Measurements from ENCODE around the gene DAZL.

Gene DAZL

GRCh38 chr3:16589867-16590624 lies 15.2 kb downstream of the DAZL start:
- no peak for DNase-seq

DNA sequence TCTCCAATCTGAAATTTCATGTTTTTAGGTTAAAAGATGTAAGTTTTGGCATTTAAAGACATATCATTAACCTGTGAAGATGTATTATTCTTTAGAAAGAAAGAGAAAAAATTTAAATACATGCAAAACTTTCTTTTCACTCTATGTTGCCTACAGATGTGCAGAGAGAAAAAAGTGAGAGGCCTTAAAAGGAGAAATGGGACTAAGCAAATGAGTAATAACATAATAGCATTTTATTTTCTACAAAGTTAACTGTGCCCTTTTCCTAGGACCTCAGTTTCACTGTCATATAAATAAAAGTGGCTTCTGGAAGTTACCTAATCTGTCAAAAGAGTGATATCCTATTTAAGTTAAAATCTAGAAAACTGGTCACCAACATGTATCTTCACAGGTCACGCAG lies 16.1 kb downstream of the DAZL start:
- no peak for DNase-seq

- DNase-seq = no peak
These were observed 17.6 kb downstream of the DAZL start for GRCh38 chr3:16587681-16588060.

- DNase-seq = no peak
These were observed 18.1 kb downstream of the DAZL start for GRCh38 chr3:16587047-16587680.

GRCh38 chr3:16584880-16585279 lies 20.3 kb downstream of the DAZL start:
- no peak for DNase-seq

GRCh38 chr3:16583551-16583950 lies 21.7 kb downstream of the DAZL start:
- DNase-seq = no peak

DNA sequence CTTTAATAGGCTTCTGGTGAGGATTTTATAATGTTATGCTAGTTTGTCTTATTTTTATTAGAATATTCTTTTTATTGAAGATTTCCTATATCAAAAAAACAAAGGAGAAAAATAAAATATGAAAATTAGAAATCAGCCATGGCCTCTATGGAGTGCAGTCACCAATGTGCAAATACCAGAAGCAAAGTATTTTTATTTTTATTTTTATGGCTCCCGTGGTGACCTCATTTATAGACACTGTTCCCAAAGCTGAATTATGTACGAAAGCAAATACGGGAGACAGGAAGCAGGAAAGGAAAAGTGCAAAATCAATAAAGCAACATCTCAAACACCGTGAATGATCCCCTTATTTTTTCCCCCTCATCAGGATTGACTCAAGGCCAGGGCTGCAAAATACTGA lies 35.1 kb downstream of the DAZL start:
- no peak for DNase-seq

- no peak for DNase-seq
These were observed 36.7 kb downstream of the DAZL start for GRCh38 chr3:16568532-16568931.

- no peak for DNase-seq
These were observed 37.1 kb downstream of the DAZL start for GRCh38 chr3:16568115-16568514.

- DNase-seq = no peak
These were observed 45.4 kb downstream of the DAZL start for GRCh38 chr3:16559653-16560365.

DNA sequence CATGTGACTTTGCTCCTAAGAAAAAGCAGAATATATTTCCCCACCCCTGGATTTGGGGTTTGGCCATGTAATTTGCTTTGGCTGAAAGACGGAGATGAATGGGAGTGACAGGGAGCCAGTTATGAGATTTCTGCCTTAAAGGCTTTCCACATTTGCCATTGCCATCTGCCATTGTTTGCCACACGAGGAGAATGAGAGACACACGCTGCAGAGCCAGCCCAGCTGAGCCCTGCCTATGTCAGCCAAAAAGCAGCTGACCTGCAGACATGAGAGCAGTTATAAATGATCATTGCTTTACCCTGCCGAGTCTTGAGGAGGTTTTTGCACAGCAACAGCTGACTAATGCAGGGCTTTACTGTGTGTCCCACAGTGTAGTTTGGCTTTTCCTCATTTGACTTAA lies 51.1 kb downstream of the DAZL start:
- no peak for DNase-seq

GRCh38 chr3:16552757-16553156 lies 52.5 kb downstream of the DAZL start:
- no peak for DNase-seq

GRCh38 chr3:16551342-16551976 lies 53.8 kb downstream of the DAZL start:
- DNase-seq = no peak

GRCh38 chr3:16550676-16551341 lies 54.4 kb downstream of the DAZL start:
- peak; percentile 45 for DNase-seq

DNA sequence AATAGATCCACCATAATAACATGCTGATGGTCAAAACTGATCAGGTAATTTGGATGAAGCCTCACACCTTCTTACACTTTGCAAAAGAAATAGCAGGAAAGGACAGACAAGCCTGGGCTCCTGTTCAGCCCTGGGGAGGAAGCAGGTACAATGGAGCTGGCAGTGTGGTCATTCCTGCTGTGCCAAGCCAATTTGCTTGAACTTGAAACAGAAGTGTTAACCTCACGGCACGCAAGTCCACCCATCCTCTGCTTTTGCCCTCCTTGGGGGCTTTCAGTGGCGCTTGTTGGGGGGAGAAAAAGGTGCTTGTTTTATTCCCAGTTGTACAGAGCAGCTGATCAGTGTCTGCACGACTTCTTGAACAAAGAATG lies 54.9 kb downstream of the DAZL start:
- no peak for DNase-seq

- no peak for DNase-seq
These were observed 56.5 kb downstream of the DAZL start for GRCh38 chr3:16548721-16549120.

DNA sequence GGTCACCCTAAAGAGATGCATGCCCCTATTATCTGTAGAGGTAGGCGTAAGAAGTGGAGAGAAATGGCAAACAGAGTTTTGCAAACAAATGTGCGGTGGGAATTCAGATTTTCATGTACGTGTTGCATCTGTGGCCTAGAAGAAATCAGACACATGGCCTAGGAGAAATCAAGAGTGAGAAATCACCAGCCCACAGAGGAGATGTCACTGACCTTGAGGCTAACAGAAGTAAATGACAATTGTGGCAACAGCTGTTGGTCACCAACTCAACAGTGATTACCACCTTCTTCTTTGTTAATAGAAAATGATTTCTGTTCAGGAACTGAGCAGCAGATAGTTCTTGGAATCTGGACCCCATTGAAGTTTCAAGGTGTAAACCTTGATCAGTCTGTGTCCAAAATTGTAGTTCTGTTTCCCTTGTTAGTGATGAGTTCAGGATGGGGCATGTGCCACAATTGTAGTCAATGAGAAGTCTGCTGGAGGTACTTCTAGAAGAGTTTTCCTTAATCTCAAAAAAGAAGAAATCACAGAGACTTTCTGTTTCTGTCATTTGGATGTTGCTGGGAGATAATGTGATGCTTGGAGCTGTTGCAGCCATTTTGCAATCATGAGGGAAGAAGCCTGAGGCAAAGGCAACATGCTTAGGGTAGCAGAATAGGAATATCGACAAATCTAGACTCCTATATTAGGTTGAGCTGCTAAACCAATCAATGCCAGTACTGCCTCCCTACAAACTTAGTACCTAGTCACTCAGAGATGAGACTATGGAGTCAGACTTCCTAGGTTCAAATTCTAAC lies 57.5 kb downstream of the DAZL start:
- no peak for DNase-seq

DNA sequence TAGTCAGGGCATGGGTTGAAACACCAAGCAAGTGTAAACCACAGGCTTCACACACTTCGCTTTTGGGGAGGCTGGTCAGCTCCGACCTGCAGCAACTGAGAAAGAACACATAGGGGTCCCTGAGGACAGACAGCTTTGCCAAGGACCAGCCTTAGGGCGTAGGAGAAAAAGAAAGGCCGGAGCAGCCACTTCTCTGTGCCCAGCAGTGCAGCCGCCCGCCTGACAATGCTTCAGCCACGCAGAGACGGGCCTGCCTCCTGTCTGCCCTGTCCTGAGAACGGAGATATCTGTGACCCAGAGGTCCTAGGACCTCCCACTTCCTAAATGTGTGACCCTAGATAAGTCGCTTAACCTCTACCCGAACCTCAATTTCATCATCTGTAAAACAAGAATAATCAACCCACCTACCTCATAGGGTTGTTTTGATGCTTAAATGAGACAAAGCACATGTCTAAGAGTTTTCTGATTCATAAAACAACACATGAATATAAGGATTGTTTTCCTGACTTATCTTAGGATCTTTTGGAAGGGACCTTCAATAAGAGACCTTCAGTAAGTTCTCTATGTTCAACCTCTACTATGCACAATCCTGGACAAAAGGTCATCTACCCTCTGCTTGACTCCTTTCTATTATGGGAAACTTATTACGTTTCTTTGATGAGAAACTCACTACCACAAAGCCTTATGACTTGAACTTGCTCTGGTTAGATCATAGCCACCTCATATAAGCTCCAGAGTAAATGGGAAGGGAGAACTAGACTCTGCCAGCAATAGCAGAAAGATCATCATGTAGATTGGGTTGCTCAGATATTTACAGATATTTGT lies 58.8 kb downstream of the DAZL start:
- DNase-seq = no peak

DNA sequence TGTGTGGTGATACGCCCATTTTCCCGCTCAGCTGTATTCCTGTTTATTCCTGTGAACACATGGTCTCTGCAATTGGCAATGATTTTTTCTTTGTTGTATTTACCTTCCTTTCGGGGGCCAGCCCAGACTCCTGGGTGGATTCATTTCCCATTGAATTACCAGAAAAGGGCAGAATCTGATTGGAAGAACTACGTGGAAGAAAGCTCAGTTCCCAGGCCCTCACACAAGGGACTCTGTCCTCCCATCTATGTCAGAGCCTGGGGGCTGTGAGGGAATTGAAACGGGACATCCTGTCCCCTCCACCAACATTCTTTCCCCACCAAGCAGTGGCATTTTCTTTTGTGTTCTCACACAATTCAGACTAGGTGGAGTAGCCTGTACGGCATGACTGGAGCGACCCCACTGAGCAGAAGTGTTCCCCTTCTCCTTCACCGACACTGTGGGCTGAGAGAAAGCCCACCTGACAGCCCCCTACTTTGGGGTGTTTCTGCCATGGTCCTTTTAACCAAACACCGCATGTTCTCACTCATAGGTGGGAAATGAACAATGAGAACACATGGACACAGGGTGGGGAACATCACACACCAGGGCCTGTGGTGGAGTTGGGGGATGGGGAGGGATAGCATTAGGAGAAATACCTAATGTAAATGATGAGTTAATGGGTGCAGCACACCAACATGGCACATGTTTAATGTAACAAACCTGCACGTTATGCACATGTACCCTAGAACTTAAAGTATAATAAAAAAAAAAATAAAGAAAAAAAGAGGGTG lies 59.6 kb downstream of the DAZL start:
- DNase-seq = no peak

DNA sequence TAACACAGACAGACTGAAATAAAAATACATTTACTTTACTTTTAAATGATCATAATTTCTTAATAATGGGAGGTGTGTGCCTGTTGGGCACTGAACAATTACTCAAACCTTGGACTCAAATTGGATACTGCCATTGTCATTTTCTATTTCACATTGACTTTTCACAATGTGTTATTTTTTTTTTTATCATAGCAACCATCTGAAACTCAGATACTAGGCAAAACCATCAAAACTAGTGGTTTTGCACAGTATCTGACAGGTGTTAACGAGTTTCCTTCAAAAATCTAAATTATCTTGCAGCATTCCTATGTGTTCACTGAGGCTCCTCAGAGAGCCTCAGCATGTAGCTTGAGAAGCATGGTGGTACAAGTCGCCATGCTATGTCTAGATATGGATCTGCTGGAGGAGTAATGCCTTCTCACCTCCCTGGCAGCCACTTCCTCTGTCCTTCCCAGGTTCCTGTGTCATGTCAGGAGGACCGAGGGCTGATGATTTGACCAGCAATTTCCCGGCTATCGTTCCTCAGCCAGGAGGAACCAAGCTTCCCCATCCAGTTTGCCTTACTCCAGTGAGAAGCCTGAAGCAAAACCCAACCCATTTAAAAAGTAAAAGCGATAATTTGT lies 61.9 kb downstream of the DAZL start:
- no peak for DNase-seq

All from activated effector memory CD4-positive, alpha-beta T cell treated with Interleukin-2 at 50 U/mL for 16 hours (primary cell).